DND-41 (cell line): ENCODE data around the gene RNF213.

ENCODE experiments used
- ATAC-seq: fragments of 200-7000 bp; cut with Tn5 transposase; 3 replicates; pipeline ENCODE4 v1.9.1; 2021; ENCODE audit warnings: low read depth; ENCODE audit not compliant: insufficient read depth
- DNase-seq: peaks from one replicate; pipeline ENCODE4 v3.0.0-alpha.2; 2020
- H2AFZ ChIP-seq: 2 replicates; pipeline ENCODE4 v1.6.0; 2012; ENCODE audit warnings: low read depth, low read length
- H3K27ac ChIP-seq: 2 replicates; pipeline ENCODE4 v1.5.1; 2012; ENCODE audit warnings: low read length, inconsistent platforms
- H3K27me3 ChIP-seq: fragments of 200-600 bp; sonication (generic); 2 replicates; pipeline ENCODE4 v1.6.0; 2012; ENCODE audit warnings: low read length, mild to moderate bottlenecking, inconsistent platforms; ENCODE audit not compliant: insufficient read depth, poor library complexity
- H3K36me3 ChIP-seq: 2 replicates; pipeline ENCODE4 v1.5.1; 2012; ENCODE audit warnings: low read length, inconsistent platforms; ENCODE audit not compliant: insufficient read depth
- H3K4me1 ChIP-seq: 2 replicates; pipeline ENCODE4 v1.5.1; 2012; ENCODE audit warnings: mild to moderate bottlenecking, low read length; ENCODE audit not compliant: insufficient read depth
- H3K4me2 ChIP-seq: 2 replicates; pipeline ENCODE4 v1.6.0; 2012; ENCODE audit warnings: mild to moderate bottlenecking, moderate library complexity, low read length, inconsistent platforms; ENCODE audit not compliant: insufficient read depth
- H3K4me3 ChIP-seq, 2 experiments: fragments of 200-600 bp in 1 of 2; shearing (Covaris generic) in 1 of 2; 2 replicates each; pipeline ENCODE4 v1.5.1; 2012 to 2016; ENCODE audit warnings: inconsistent platforms in 2 of 2, low read length in 2 of 2, mild to moderate bottlenecking in 2 of 2, low read depth in 1 of 2, moderate library complexity in 1 of 2
- H3K79me2 ChIP-seq: 2 replicates; pipeline ENCODE4 v1.6.0; 2012; ENCODE audit warnings: low read length, inconsistent platforms; ENCODE audit not compliant: insufficient read depth
- H3K9ac ChIP-seq: 2 replicates; pipeline ENCODE4 v1.6.0; 2012; ENCODE audit warnings: low read depth, mild to moderate bottlenecking, inconsistent platforms, low read length, moderate library complexity
- H3K9me3 ChIP-seq: 2 replicates; pipeline ENCODE4 v1.5.1; 2012; ENCODE audit warnings: low read length, moderate library complexity, mild to moderate bottlenecking, inconsistent platforms; ENCODE audit not compliant: insufficient read depth, severe bottlenecking
- H4K20me1 ChIP-seq: 2 replicates; pipeline ENCODE4 v1.6.0; 2012; ENCODE audit warnings: low read length; ENCODE audit not compliant: insufficient read depth
- CTCF ChIP-seq: IDR thresholded peaks from 2 replicates; pipeline ENCODE4 v1.5.1; 2012; ENCODE audit warnings: borderline replicate concordance, low read length, moderate library complexity, mild to moderate bottlenecking; ENCODE audit not compliant: poor library complexity, severe bottlenecking; ENCODE audit errors: extremely low read depth
- EZH2 ChIP-seq: IDR thresholded peaks from 3 replicates; pipeline ENCODE4 v1.6.1; 2012; ENCODE audit warnings: borderline replicate concordance, low read depth, mild to moderate bottlenecking, moderate library complexity, low read length, inconsistent platforms; ENCODE audit not compliant: severe bottlenecking

The RNF213 gene

GRCh38 chr17:80362428-80363119 is 101.9 kb downstream of the RNF213 start:
- ATAC-seq = no peak
- Histone ChIP-seq H3K4me1 (no peaks in the 10 kb centered on the region), H4K20me1 (no peaks in the 10 kb centered on the region; the same call in 1 of the 2 replicates), H3K79me2 (no peaks in the 10 kb centered on the region), H2AFZ (no peak overlapping the region), H3K9me3 (no peaks in the 10 kb centered on the region), H3K36me3 (peaks cover 94% of the 10 kb centered on the region), H3K27ac (no peak overlapping the region), H3K4me3 (no peak overlapping the region), H3K27me3 (no peaks in the 10 kb centered on the region), H3K4me2 (no peak overlapping the region), H3K9ac (no peak overlapping the region)
- no peak for DNase-seq
- TF ChIP-seq CTCF = no peak
- no peak for TF ChIP-seq EZH2

GRCh38 chr17:80363120-80363515 is 102.5 kb downstream of the RNF213 start:
- Histone ChIP-seq H3K4me3 (no peak overlapping the region), H3K4me1 (no peaks in the 10 kb centered on the region), H3K27me3 (no peaks in the 10 kb centered on the region), H3K9ac (no peak overlapping the region), H2AFZ (no peak overlapping the region), H3K36me3 (peaks cover 94% of the 10 kb centered on the region), H3K27ac (no peak overlapping the region), H4K20me1 (no peaks in the 10 kb centered on the region; the same call in 1 of the 2 replicates), H3K4me2 (no peak overlapping the region), H3K79me2 (no peaks in the 10 kb centered on the region), H3K9me3 (no peaks in the 10 kb centered on the region)
- DNase-seq (no peak), ATAC-seq (no peak)
- TF ChIP-seq EZH2 (no peak), CTCF (no peak)

GRCh38 chr17:80363518-80364090 is 103.0 kb downstream of the RNF213 start:
- Histone ChIP-seq H4K20me1 (no peaks in the 10 kb centered on the region; the same call in 1 of the 2 replicates), H3K27me3 (no peaks in the 10 kb centered on the region), H3K27ac (no peak overlapping the region), H3K79me2 (no peaks in the 10 kb centered on the region), H3K36me3 (peaks cover 94% of the 10 kb centered on the region), H2AFZ (no peak overlapping the region), H3K4me3 (no peak overlapping the region), H3K9ac (no peak overlapping the region), H3K9me3 (no peaks in the 10 kb centered on the region), H3K4me1 (no peaks in the 10 kb centered on the region), H3K4me2 (no peak overlapping the region)
- TF ChIP-seq EZH2 (no peak), CTCF (no peak)
- no peak for ATAC-seq
- no peak for DNase-seq
